ENCODE results near the gene CGRRF1. TPM values are rescaled to one million over a fixed set of nuclear protein-coding genes. Genes with fewer than 3 reads are reported as not detected.

CGRRF1 gene
- polyA plus RNA-seq, 1 donor from 2014 or later: 24.0 TPM

GRCh38 chr14:54501480-54501879 lies 8.2 kb upstream of the CGRRF1 start:
- no peak overlapping the region for H3K4me3 Mint-ChIP-seq
- peaks cover 8% of the 10 kb centered on the region for H3K27me3 Mint-ChIP-seq
- H3K27ac Mint-ChIP-seq: no peak overlapping the region
- H3K9me3 Mint-ChIP-seq: no peaks in the 10 kb centered on the region
- peaks cover 2% of the 10 kb centered on the region for H3K36me3 Mint-ChIP-seq
- H3K4me1 Mint-ChIP-seq: peaks cover 0 to 4% (median 3%) of the 10 kb centered on the region in 3 donors

GRCh38 chr14:54502602-54503001 lies 7.1 kb upstream of the CGRRF1 start:
- Mint-ChIP-seq H3K4me1 (peaks cover 0 to 3% (median 2%) of the 10 kb centered on the region in 3 donors), H3K4me3 (no peak overlapping the region), H3K36me3 (no peaks in the 10 kb centered on the region), H3K27ac (no peak overlapping the region), H3K9me3 (no peaks in the 10 kb centered on the region), H3K27me3 (peaks cover 8% of the 10 kb centered on the region)

- Mint-ChIP-seq H3K27ac (no peak overlapping the region), H3K4me3 (no peak overlapping the region), H3K27me3 (peaks cover 8% of the 10 kb centered on the region), H3K4me1 (no peaks in the 10 kb centered on the region), H3K36me3 (no peaks in the 10 kb centered on the region), H3K9me3 (no peaks in the 10 kb centered on the region)
Observed at GRCh38 chr14:54503486-54503885, 6.2 kb upstream of the CGRRF1 start.

GRCh38 chr14:54512393-54512792 lies 2.7 kb downstream of the CGRRF1 start:
- Mint-ChIP-seq H3K27me3 (no peaks in the 10 kb centered on the region), H3K4me1 (peaks cover 32 to 52% (median 38%) of the 10 kb centered on the region in 3 donors), H3K9me3 (peaks cover 2 to 16% (median 8%) of the 10 kb centered on the region in 3 donors), H3K4me3 (peak overlapping the region in 1 of 4 donors; percentile 98), H3K27ac (peak overlapping the region in 1 of 3 donors; percentile 60), H3K36me3 (peaks cover 9% of the 10 kb centered on the region)

- no peak overlapping the region for H3K27ac Mint-ChIP-seq
- H3K4me3 Mint-ChIP-seq: no peak overlapping the region
- H3K4me1 Mint-ChIP-seq: peaks cover 25 to 38% (median 36%) of the 10 kb centered on the region in 3 donors
- H3K27me3 Mint-ChIP-seq: no peaks in the 10 kb centered on the region
- H3K36me3 Mint-ChIP-seq: peaks cover 19% of the 10 kb centered on the region
- H3K9me3 Mint-ChIP-seq: peaks cover 2 to 16% (median 8%) of the 10 kb centered on the region in 3 donors
Observed at GRCh38 chr14:54515670-54516069, 6.0 kb downstream of the CGRRF1 start.

- peak overlapping the region in 2 of 4 donors; percentile 43 to 58 for H3K4me3 Mint-ChIP-seq
- peaks cover 2 to 16% (median 8%) of the 10 kb centered on the region in 3 donors for H3K9me3 Mint-ChIP-seq
- no peaks in the 10 kb centered on the region for H3K27me3 Mint-ChIP-seq
- H3K36me3 Mint-ChIP-seq: peaks cover 19% of the 10 kb centered on the region
- peaks cover 17 to 30% (median 27%) of the 10 kb centered on the region in 3 donors for H3K4me1 Mint-ChIP-seq
- H3K27ac Mint-ChIP-seq: peak overlapping the region in 1 of 3 donors; percentile 23
Observed at GRCh38 chr14:54516709-54517108, 7.0 kb downstream of the CGRRF1 start.

GRCh38 chr14:54524410-54524809 lies 14.7 kb downstream of the CGRRF1 start:
- Mint-ChIP-seq H3K27ac (no peak overlapping the region), H3K4me3 (no peak overlapping the region), H3K27me3 (no peaks in the 10 kb centered on the region), H3K4me1 (peaks cover 0 to 1% (median 0%) of the 10 kb centered on the region in 3 donors), H3K9me3 (no peaks in the 10 kb centered on the region), H3K36me3 (peaks cover 11% of the 10 kb centered on the region)

- H3K36me3 Mint-ChIP-seq: peaks cover 3% of the 10 kb centered on the region
- H3K9me3 Mint-ChIP-seq: no peaks in the 10 kb centered on the region
- H3K27me3 Mint-ChIP-seq: no peaks in the 10 kb centered on the region
- H3K4me1 Mint-ChIP-seq: peaks cover 4 to 8% (median 8%) of the 10 kb centered on the region in 3 donors
- no peak overlapping the region for H3K27ac Mint-ChIP-seq
- no peak overlapping the region for H3K4me3 Mint-ChIP-seq
Observed at GRCh38 chr14:54528973-54529372, 19.3 kb downstream of the CGRRF1 start.

- no peaks in the 10 kb centered on the region for H3K9me3 Mint-ChIP-seq
- H3K27me3 Mint-ChIP-seq: no peaks in the 10 kb centered on the region
- H3K27ac Mint-ChIP-seq: no peak overlapping the region
- H3K4me3 Mint-ChIP-seq: no peak overlapping the region
- H3K4me1 Mint-ChIP-seq: peaks cover 4 to 8% (median 8%) of the 10 kb centered on the region in 3 donors
- no peaks in the 10 kb centered on the region for H3K36me3 Mint-ChIP-seq
Observed at GRCh38 chr14:54529811-54530210, 20.1 kb downstream of the CGRRF1 start.

GRCh38 chr14:54532111-54533012 lies 22.7 kb downstream of the CGRRF1 start:
- no peaks in the 10 kb centered on the region for H3K27me3 Mint-ChIP-seq
- H3K4me1 Mint-ChIP-seq: peaks cover 8 to 10% (median 8%) of the 10 kb centered on the region in 3 donors
- peak overlapping the region in 1 of 4 donors; percentile 56 for H3K4me3 Mint-ChIP-seq
- peaks cover 4% of the 10 kb centered on the region for H3K36me3 Mint-ChIP-seq
- H3K9me3 Mint-ChIP-seq: no peaks in the 10 kb centered on the region
- H3K27ac Mint-ChIP-seq: peak overlapping the region in 2 of 3 donors; percentile 48 to 49

GRCh38 chr14:54533100-54533499 lies 23.4 kb downstream of the CGRRF1 start:
- Mint-ChIP-seq H3K36me3 (peaks cover 4% of the 10 kb centered on the region), H3K27ac (no peak overlapping the region), H3K4me1 (peaks cover 8 to 10% (median 8%) of the 10 kb centered on the region in 3 donors), H3K4me3 (no peak overlapping the region), H3K27me3 (no peaks in the 10 kb centered on the region), H3K9me3 (no peaks in the 10 kb centered on the region)

GRCh38 chr14:54535126-54535525 lies 25.4 kb downstream of the CGRRF1 start:
- Mint-ChIP-seq H3K4me3 (no peak overlapping the region), H3K4me1 (peaks cover 8 to 10% (median 8%) of the 10 kb centered on the region in 3 donors)

GRCh38 chr14:54535646-54536045 lies 25.9 kb downstream of the CGRRF1 start:
- peaks cover 4% of the 10 kb centered on the region for H3K36me3 Mint-ChIP-seq
- peaks cover 8 to 10% (median 8%) of the 10 kb centered on the region in 3 donors for H3K4me1 Mint-ChIP-seq
- H3K27ac Mint-ChIP-seq: no peak overlapping the region
- H3K4me3 Mint-ChIP-seq: no peak overlapping the region
- no peaks in the 10 kb centered on the region for H3K27me3 Mint-ChIP-seq
- no peaks in the 10 kb centered on the region for H3K9me3 Mint-ChIP-seq

More at GRCh38 chr14:54535126-54535525, 25.4 kb downstream of the CGRRF1 start:
- H3K27ac Mint-ChIP-seq: no peak overlapping the region
- no peaks in the 10 kb centered on the region for H3K9me3 Mint-ChIP-seq
- no peaks in the 10 kb centered on the region for H3K27me3 Mint-ChIP-seq
- peaks cover 4% of the 10 kb centered on the region for H3K36me3 Mint-ChIP-seq

GRCh38 chr14:54537651-54538050 lies 27.9 kb downstream of the CGRRF1 start:
- H3K36me3 Mint-ChIP-seq: peaks cover 4% of the 10 kb centered on the region
- H3K27me3 Mint-ChIP-seq: no peaks in the 10 kb centered on the region
- no peaks in the 10 kb centered on the region for H3K9me3 Mint-ChIP-seq
- H3K27ac Mint-ChIP-seq: no peak overlapping the region
- H3K4me1 Mint-ChIP-seq: peaks cover 2 to 9% (median 3%) of the 10 kb centered on the region in 3 donors
- H3K4me3 Mint-ChIP-seq: no peak overlapping the region

- Mint-ChIP-seq H3K27ac (no peak overlapping the region), H3K27me3 (no peaks in the 10 kb centered on the region), H3K4me1 (peaks cover 0 to 6% (median 0%) of the 10 kb centered on the region in 3 donors), H3K36me3 (peaks cover 4% of the 10 kb centered on the region), H3K9me3 (no peaks in the 10 kb centered on the region), H3K4me3 (no peak overlapping the region)
Observed at GRCh38 chr14:54538055-54538454, 28.3 kb downstream of the CGRRF1 start.
